ENCODE measurements around the gene ZDHHC5. TPM values are rescaled to one million over a fixed set of nuclear protein-coding genes. Genes with fewer than 3 reads are reported as not detected.

Gene ZDHHC5
- total and polyA plus RNA-seq, 2 of the 4 experiments (the other 2 are of a cell fraction), result 19.4 to 45.7 TPM

DNA sequence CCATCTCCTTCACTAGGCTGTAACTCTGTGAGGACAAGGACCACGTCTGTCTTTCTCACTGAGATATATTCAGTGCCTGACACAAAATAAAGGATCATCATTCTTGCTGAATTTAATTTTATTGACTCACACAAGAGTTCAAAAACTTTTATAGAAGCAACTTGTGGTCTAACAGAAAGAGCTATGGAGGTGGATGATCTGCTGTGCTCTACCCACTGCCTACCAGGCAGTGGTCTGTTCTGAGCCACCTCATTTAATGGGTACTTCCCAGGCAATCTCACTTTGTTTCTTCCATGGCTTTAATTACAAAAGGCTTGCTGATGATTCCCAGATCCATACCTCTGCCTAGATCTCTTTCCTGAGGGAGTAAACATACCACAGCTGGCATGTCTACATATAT lies 79.0 kb downstream of the ZDHHC5 start:
- in situ Hi-C loops (cut with MboI; ENCODE audit: low sequenced_read_pairs), result loop anchor here (5.0 to 10.0 kb wide), 2 partner anchors 55 to 768 kb away; no protein-coding TSS in a partner anchor
- H4K8ac ChIP-seq (ENCODE audit: low read depth in 2 of 2, low read length in 2 of 2), result no peak overlapping the region
- no peak overlapping the region for H2AFZ ChIP-seq (replicated peaks; ENCODE audit: low read length, poor library complexity)
- no peak overlapping the region for H2AK5ac ChIP-seq (ENCODE audit: low read depth, low read length)
- 0 out of 2 replicates have a peak, but pooled peaks cover 3% of the 10 kb centered on the region for H3K9me1 ChIP-seq (ENCODE audit: insufficient read depth, low read length)
- no peak overlapping the region for H2BK120ac ChIP-seq (ENCODE audit: low read depth, low read length)
- no peak overlapping the region for H3K18ac ChIP-seq (ENCODE audit: low read depth, low read length)
- no peak overlapping the region for H2BK5ac ChIP-seq (ENCODE audit: low read depth, low read length, poor library complexity, severe bottlenecking)
- no peak for DNase-seq
- no peaks in the 10 kb centered on the region for H3K9me3 ChIP-seq (ENCODE audit: control insufficient read depth, insufficient read depth, low read length)
- H2BK15ac ChIP-seq (ENCODE audit: low read depth, low read length), result no peak overlapping the region
- dilution Hi-C loops (cut with HindIII; ENCODE audit: low sequenced_read_pairs, unreplicated experiment), result no loop called here
- ChIA-PET CTCF (interaction anchor here (0.6 kb wide), 1 partner anchor 60 kb away, joined by 3 read pairs; no protein-coding TSS in a partner anchor), POLR2A (ENCODE audit: unreplicated experiment) (no interaction called here)
- TF ChIP-seq CHD1 (IDR thresholded peaks at IDR 0.05; ENCODE audit: low read depth, low read length), result no peak
- no peak for TF ChIP-seq FOS (IDR thresholded peaks at IDR 0.05; ENCODE audit: low read depth, low read length)
- TF ChIP-seq, protein P1, sequence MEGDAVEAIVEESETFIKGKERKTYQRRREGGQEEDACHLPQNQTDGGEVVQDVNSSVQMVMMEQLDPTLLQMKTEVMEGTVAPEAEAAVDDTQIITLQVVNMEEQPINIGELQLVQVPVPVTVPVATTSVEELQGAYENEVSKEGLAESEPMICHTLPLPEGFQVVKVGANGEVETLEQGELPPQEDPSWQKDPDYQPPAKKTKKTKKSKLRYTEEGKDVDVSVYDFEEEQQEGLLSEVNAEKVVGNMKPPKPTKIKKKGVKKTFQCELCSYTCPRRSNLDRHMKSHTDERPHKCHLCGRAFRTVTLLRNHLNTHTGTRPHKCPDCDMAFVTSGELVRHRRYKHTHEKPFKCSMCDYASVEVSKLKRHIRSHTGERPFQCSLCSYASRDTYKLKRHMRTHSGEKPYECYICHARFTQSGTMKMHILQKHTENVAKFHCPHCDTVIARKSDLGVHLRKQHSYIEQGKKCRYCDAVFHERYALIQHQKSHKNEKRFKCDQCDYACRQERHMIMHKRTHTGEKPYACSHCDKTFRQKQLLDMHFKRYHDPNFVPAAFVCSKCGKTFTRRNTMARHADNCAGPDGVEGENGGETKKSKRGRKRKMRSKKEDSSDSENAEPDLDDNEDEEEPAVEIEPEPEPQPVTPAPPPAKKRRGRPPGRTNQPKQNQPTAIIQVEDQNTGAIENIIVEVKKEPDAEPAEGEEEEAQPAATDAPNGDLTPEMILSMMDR (conservative IDR thresholded peaks at IDR 0.05; ENCODE audit: low read depth, low read length), result no peak
- no peak for TF ChIP-seq BHLHE40 (IDR thresholded peaks at IDR 0.05; ENCODE audit: low read depth, low read length)
- TF ChIP-seq RAD21 (IDR thresholded peaks at IDR 0.05; ENCODE audit: low read length), result no peak
- TF ChIP-seq, protein P2, sequence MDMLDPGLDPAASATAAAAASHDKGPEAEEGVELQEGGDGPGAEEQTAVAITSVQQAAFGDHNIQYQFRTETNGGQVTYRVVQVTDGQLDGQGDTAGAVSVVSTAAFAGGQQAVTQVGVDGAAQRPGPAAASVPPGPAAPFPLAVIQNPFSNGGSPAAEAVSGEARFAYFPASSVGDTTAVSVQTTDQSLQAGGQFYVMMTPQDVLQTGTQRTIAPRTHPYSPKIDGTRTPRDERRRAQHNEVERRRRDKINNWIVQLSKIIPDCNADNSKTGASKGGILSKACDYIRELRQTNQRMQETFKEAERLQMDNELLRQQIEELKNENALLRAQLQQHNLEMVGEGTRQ (IDR thresholded peaks at IDR 0.05; ENCODE audit: low read depth, low read length), result no peak
- no peak for TF ChIP-seq SMC3 (IDR thresholded peaks at IDR 0.05; ENCODE audit: low read depth, low read length)
- no peak for TF ChIP-seq ELK1 (IDR thresholded peaks at IDR 0.05; ENCODE audit: borderline replicate concordance, low read depth, low read length)
- no peak for TF ChIP-seq CEBPB (IDR thresholded peaks at IDR 0.05; ENCODE audit: low read depth, low read length)
- TF ChIP-seq RCOR1 (IDR thresholded peaks at IDR 0.05; ENCODE audit: insufficient replicate concordance, low read length), result no peak
- no peak for TF ChIP-seq MAFK (IDR thresholded peaks at IDR 0.05; ENCODE audit: low read depth, low read length)
- no peak for TF ChIP-seq POLR2A (IDR thresholded peaks at IDR 0.05; ENCODE audit: low read depth, low read length)
- TF ChIP-seq RFX5 (IDR thresholded peaks at IDR 0.05; ENCODE audit: low read depth, low read length), result no peak
- TF ChIP-seq NFE2L2 (IDR thresholded peaks at IDR 0.05; ENCODE audit: low read depth, low read length), result no peak
- no peak for TF ChIP-seq MXI1 (IDR thresholded peaks at IDR 0.05; ENCODE audit: borderline replicate concordance, low read depth, low read length)
- TF ChIP-seq MAZ (IDR thresholded peaks at IDR 0.05; ENCODE audit: borderline replicate concordance, low read depth, low read length), result no peak
- no peak overlapping the region for H4K91ac ChIP-seq (ENCODE audit: insufficient read depth, low read depth, low read length)
- H3K36me3 ChIP-seq (ENCODE audit: control insufficient read depth, insufficient read depth, low read length), result peaks cover 35% of the 10 kb centered on the region
- H3K56ac ChIP-seq (ENCODE audit: extremely low read depth, insufficient read depth, low read length), result no peak overlapping the region
- no peak overlapping the region for H3K4ac ChIP-seq (ENCODE audit: low read depth, low read length)
- no peak overlapping the region for H2BK20ac ChIP-seq (ENCODE audit: low read depth, low read length)
- no CpG with 5 or more reads among the region's 1 CpG for WGBS, 2 experiments (ENCODE audit: extremely low coverage in 2 of 2, insufficient read length in 1 of 2)
- no peaks in the 10 kb centered on the region for H4K20me1 ChIP-seq (ENCODE audit: insufficient read depth, low read length)
- no peak for ATAC-seq (ENCODE audit: low read depth)
- peaks cover 22 to 33% of the 10 kb centered on the region in 2 experiments for H3K79me1 ChIP-seq (ENCODE audit: low read depth in 1 of 2, low read length in 2 of 2)
- H3K4me1 ChIP-seq (ENCODE audit: control insufficient read depth, insufficient read depth, low read length), result peaks cover 2% of the 10 kb centered on the region; the same call in 1 of the 2 replicates
- H3K27me3 ChIP-seq (ENCODE audit: control insufficient read depth, insufficient read depth, low read length), result no peaks in the 10 kb centered on the region
- no peak overlapping the region for H3K4me3 ChIP-seq (ENCODE audit: insufficient read depth, low read depth, low read length)
- intact Hi-C loops (cut with micrococcal nuclease), result loop anchor here (10.0 kb wide), 1 partner anchor 538 kb away; no protein-coding TSS in a partner anchor
- no peak overlapping the region for H3K27ac ChIP-seq (ENCODE audit: insufficient read depth, low read length)
- H3K23ac ChIP-seq (ENCODE audit: low read depth, low read length), result no peak overlapping the region
- BruUV-seq (replicated peaks), result no TSS peak
- no peak overlapping the region for H2AK9ac ChIP-seq (replicated peaks; ENCODE audit: low read depth, low read length, poor library complexity)
- H3K9ac ChIP-seq (ENCODE audit: low read depth, low read length), result no peak overlapping the region
- no peak overlapping the region for H4K5ac ChIP-seq (ENCODE audit: low read depth, low read length)
- no peak overlapping the region for H3K4me2 ChIP-seq (ENCODE audit: low read depth, low read length)
- no peak overlapping the region for H3K14ac ChIP-seq (replicated peaks; ENCODE audit: low read depth, low read length)
